Measurements from ENCODE around the gene NOM1. TPM values are rescaled to one million over a fixed set of nuclear protein-coding genes. Genes with fewer than 3 reads are reported as not detected.

Gene NOM1
- total RNA-seq, 1 donor from 2014 or later: 20.6 TPM

- no peak for DNase-seq
Measured at GRCh38 chr7:156984174-156984891, 34.8 kb downstream of the NOM1 start.

- DNase-seq: no peak
Measured at GRCh38 chr7:156985101-156985992, 35.8 kb downstream of the NOM1 start.

DNA sequence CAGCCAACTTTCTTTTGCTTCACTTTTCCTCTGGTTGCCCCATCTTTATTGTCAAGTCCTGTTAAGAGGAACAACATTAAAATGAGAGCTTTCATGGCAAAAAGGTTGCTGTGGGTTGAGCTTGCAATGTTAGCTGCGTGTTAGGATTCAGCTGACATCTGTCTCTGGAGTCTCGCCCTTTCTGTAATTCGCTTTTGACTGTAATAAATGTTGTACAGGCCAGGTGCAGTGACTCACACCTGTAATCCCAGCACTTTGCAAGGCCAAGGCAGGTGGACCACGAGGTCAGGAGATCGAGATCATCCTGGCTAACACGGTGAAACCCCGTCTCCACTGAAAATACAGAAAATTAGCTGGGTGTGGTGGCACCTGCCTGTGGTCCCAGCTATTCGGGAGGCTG, 36.9 kb downstream of the NOM1 start:
- no peak for DNase-seq

- DNase-seq: no peak
Measured at GRCh38 chr7:156988343-156989185, 39.1 kb downstream of the NOM1 start.

GRCh38 chr7:156989766-156990535, 40.4 kb downstream of the NOM1 start:
- DNase-seq: no peak

- no peak for DNase-seq
Measured at GRCh38 chr7:156993021-156993924, 43.8 kb downstream of the NOM1 start.

- DNase-seq: no peak
Measured at GRCh38 chr7:156993925-156994235, 44.4 kb downstream of the NOM1 start.

GRCh38 chr7:156994417-156994816, 44.9 kb downstream of the NOM1 start:
- no peak for DNase-seq

DNA sequence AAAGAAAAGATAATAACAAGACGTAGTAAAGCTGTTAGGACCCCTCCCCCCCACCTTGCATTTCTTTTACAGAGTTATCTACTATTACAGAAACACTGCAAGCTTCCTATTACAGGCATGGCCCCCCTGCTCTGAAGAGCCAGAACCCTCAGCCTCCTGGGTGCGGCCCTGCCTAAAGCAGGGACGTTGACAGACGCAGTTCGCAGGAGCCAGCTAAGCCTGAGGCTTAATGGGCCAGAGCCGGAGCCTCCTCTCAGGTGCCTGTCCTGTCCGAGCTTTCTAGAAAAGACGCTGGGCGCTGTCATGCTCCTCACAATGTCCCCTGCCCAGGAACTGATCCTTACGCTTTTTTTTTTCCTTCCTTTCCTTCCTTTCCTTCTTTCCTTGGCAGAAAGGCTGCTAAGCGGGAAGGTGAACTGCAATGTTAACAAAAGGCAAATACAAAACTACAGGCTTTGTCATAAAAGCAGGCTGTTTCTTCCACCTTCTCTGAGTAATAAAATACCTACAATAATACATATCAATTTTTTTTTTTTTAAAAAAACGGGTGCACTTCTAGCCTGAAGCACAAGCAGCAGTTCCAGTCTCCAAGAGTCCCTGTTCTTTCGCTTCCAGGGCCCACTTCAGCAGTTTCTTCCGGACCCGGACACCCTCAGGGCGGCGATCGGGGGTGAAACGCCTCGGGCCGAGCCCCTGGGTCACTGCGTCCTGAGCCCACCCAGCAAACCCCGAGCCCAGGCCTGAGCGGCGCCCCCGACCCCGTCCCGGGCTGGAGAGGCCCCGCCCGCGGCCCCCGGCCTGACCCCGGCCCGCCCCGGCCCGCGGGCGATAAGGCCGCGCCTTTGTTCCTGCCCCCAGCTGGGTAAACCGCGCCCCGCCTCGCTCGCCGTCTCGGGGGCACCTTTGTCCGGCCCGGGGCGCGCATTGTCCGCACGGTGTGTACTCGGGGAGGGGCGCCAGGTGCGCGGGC, 49.8 kb downstream of the NOM1 start:
- DNase-seq: no peak

DNA sequence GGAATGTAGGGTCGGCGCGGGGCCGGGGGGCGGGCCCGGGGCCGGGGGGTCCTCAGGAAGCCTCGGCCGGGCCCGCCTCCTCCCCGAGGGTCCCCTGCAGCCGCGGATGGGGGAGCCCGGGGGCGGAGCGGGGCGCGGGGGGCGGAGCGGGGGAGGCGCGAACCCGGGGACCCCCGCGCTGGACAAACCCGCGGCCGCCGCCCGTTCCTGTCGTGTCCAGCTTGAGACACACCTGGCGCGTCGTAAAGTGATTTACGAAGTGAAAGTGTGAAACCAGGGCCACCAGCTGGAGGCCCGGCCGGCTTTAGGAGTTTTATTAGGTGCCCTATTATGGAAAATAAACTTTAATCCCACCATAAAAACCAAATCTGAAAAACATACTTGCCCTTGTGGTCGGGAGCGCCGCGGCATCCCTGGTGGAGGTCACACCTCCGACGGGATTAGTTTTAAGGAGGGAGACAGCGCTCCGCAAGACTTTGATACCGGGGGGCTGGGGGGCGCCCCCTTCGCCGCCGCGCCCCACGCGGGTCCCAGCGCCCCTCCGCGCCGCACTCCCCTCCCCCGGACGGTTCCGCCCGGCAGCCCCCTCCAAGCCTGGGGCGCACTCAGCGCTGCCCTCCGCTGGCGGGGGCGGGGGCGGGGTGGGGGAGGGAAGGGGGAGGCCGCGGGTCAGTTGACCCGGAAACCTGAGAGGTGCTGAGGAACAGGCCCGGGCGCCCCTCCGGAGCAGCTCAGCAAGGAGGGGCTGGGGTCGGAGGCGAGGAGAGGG, 50.6 kb downstream of the NOM1 start:
- DNase-seq: no peak

GRCh38 chr7:157000741-157001653, 51.5 kb downstream of the NOM1 start:
- no peak for DNase-seq

GRCh38 chr7:157001920-157002818, 52.7 kb downstream of the NOM1 start:
- no peak for DNase-seq

DNA sequence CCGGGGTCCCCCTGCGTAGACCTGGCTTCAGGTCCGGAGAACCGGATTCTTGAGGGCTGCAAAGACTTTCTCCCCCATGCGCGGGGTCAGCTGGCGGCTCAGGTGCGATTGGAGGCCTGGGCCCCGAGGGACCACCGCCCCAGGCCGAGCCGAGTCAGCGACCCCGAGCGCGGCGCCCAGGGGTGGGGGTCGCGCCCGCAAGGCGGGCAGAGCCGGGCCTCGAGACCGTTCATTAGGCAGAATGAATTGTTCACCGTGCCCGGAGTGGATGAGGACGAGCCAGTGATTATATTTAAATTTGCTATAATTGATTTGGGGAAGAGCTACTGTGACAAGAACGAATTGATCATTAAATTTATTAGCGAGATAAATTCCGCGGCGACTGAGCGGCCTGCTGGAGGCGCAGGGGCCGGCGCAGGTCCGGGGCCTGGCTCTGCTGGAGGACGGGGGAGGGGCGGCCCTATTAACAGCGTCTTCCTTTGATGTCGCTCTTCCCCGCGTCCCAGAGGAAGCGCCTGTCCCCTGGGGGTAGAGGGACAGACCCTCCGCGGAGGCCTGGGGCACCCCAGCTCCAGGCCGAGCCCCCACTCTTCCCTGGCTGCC, 53.4 kb downstream of the NOM1 start:
- DNase-seq: no peak

DNA sequence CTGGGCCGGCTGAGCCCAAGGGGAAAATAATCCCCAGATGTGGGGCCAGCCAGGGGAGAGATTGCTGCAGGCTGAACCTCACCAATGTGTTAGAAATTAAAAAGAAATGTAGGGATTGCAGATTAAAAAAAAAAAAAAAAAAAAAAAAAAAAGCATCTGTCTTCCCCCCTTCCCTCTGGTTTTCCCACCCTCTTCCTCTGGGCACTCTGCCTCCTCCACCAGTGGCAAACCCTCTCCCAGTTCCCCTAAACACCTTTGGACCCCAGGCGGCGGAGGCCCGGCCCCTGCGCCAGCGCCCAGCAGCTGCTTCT, 53.9 kb downstream of the NOM1 start:
- DNase-seq: no peak

- DNase-seq: peak; percentile 48
Measured at GRCh38 chr7:157003756-157004520, 54.4 kb downstream of the NOM1 start.

Data from dermis blood vessel endothelial cell (primary cell).